ENCODE measurements around the gene HSPA4. TPM values are rescaled to one million over a fixed set of nuclear protein-coding genes. Genes with fewer than 3 reads are reported as not detected.
"Not testable (repeated sequence)": the region's sequence is repeated elsewhere in the genome, so short reads cannot be mapped to it uniquely, and the experiment has no call there.

HSPA4 gene
- total RNA-seq, 2 donors from 2014 or later, result 51.1 to 73.5 TPM

GRCh38 chr5:133130387-133131118 is 78.7 kb downstream of the HSPA4 start:
- no peaks in the 10 kb centered on the region for H3K36me3 ChIP-seq
- H3K27ac ChIP-seq, result no peak overlapping the region
- no peaks in the 10 kb centered on the region for H3K4me1 ChIP-seq (replicated peaks)
- no peaks in the 10 kb centered on the region for H3K27me3 ChIP-seq (replicated peaks; ENCODE audit: insufficient read depth)
- no peak overlapping the region for H3K4me3 ChIP-seq
- intact Hi-C loops (cut with DNase I), result no loop called here
- H3K9me3 ChIP-seq, result no peaks in the 10 kb centered on the region
- WGBS, result 77% methylated on average over 8 of the region's 8 CpGs
- no peak for DNase-seq (ENCODE audit: low spot score)
- no peak for TF ChIP-seq POLR2A (IDR thresholded peaks at IDR 0.05)
- TF ChIP-seq POLR2AphosphoS5 (IDR thresholded peaks at IDR 0.05), result no peak

GRCh38 chr5:133132717-133133116 is 80.9 kb downstream of the HSPA4 start:
- Histone ChIP-seq H3K4me1 (replicated peaks) (no peaks in the 10 kb centered on the region), H3K36me3 (no peaks in the 10 kb centered on the region), H3K27ac (no peak overlapping the region), H3K27me3 (replicated peaks; ENCODE audit: insufficient read depth) (no peaks in the 10 kb centered on the region), H3K9me3 (no peaks in the 10 kb centered on the region), H3K4me3 (no peak overlapping the region)
- DNase-seq (ENCODE audit: low spot score), result no peak
- 85% methylated on average over 2 of the region's 2 CpGs for WGBS
- no peak for TF ChIP-seq POLR2AphosphoS5 (IDR thresholded peaks at IDR 0.05)
- TF ChIP-seq POLR2A (IDR thresholded peaks at IDR 0.05), result no peak
- no peak for TF ChIP-seq CTCF (IDR thresholded peaks at IDR 0.05)
- intact Hi-C loops (cut with DNase I), result no loop called here

- intact Hi-C loops (cut with DNase I); H3K27ac ChIP-seq; DNase-seq (ENCODE audit: low spot score); H3K36me3 ChIP-seq; H3K4me3 ChIP-seq; H3K27me3 ChIP-seq (replicated peaks; ENCODE audit: insufficient read depth); H3K9me3 ChIP-seq; H3K4me1 ChIP-seq (replicated peaks): not testable (repeated sequence)
- 94% methylated on average over 4 of the region's 5 CpGs for WGBS
Measured at GRCh38 chr5:133133241-133133640, 81.4 kb downstream of the HSPA4 start.

GRCh38 chr5:133136890-133137289 is 85.1 kb downstream of the HSPA4 start:
- H3K4me3 ChIP-seq; H3K36me3 ChIP-seq; H3K27ac ChIP-seq; H3K9me3 ChIP-seq; intact Hi-C loops (cut with DNase I); DNase-seq (ENCODE audit: low spot score); H3K27me3 ChIP-seq (replicated peaks; ENCODE audit: insufficient read depth); H3K4me1 ChIP-seq (replicated peaks): not testable (repeated sequence)
- 61% methylated on average over 2 of the region's 2 CpGs for WGBS

GRCh38 chr5:133140311-133140710 is 88.5 kb downstream of the HSPA4 start:
- intact Hi-C loops (cut with DNase I), result no loop called here
- Histone ChIP-seq H3K9me3 (no peaks in the 10 kb centered on the region), H3K4me3 (no peak overlapping the region), H3K27ac (no peak overlapping the region), H3K36me3 (no peaks in the 10 kb centered on the region), H3K27me3 (replicated peaks; ENCODE audit: insufficient read depth) (no peaks in the 10 kb centered on the region), H3K4me1 (replicated peaks) (no peaks in the 10 kb centered on the region)
- 94% methylated on average over 7 of the region's 7 CpGs for WGBS
- DNase-seq (ENCODE audit: low spot score), result no peak
- TF ChIP-seq CTCF (IDR thresholded peaks at IDR 0.05) (no peak), POLR2A (IDR thresholded peaks at IDR 0.05) (no peak), POLR2AphosphoS5 (IDR thresholded peaks at IDR 0.05) (no peak)

GRCh38 chr5:133141746-133142145 is 89.9 kb downstream of the HSPA4 start:
- Histone ChIP-seq H3K4me1 (replicated peaks) (no peaks in the 10 kb centered on the region), H3K27ac (no peak overlapping the region), H3K36me3 (no peaks in the 10 kb centered on the region), H3K9me3 (no peaks in the 10 kb centered on the region), H3K27me3 (replicated peaks; ENCODE audit: insufficient read depth) (no peaks in the 10 kb centered on the region), H3K4me3 (no peak overlapping the region)
- TF ChIP-seq POLR2A (IDR thresholded peaks at IDR 0.05) (no peak), CTCF (IDR thresholded peaks at IDR 0.05) (no peak), POLR2AphosphoS5 (IDR thresholded peaks at IDR 0.05) (no peak)
- no peak for DNase-seq (ENCODE audit: low spot score)
- intact Hi-C loops (cut with DNase I), result no loop called here
- WGBS, result 48% methylated on average over 3 of the region's 3 CpGs

Measured in prostate gland (tissue), 2 donors.